Calu3 (cell line): ENCODE data around the gene DKC1. TPM values are rescaled to one million over a fixed set of nuclear protein-coding genes. Genes with fewer than 3 reads are reported as not detected.

ENCODE experiments used
- BruUV-seq: library from RNA; stranded (reverse); fragments of 400-500 nt; replicated peaks from 2 replicates; lab custom pipeline; 2021; lab: Mats Ljungman, UMichigan
- CTCF ChIA-PET: fragments of 300-600 bp; sonication (Branson Sonifier 250); formaldehyde crosslinking; loops from one replicate; lab custom pipeline; 2022; ENCODE audit warnings: antibody characterized with exemption; lab: Charles Lee
- DNase-seq: peaks from one replicate; pipeline ENCODE4 v3.0.0; 2022
- H3K27ac Mint-ChIP-seq: one replicate; pipeline ENCODE4 v1.8.0; 2022; ENCODE audit warnings: mixed read lengths; ENCODE audit not compliant: unreplicated experiment
- H3K27me3 Mint-ChIP-seq: one replicate; pipeline ENCODE4 v1.8.0; 2022; ENCODE audit warnings: mixed read lengths; ENCODE audit not compliant: unreplicated experiment
- H3K36me3 Mint-ChIP-seq: one replicate; pipeline ENCODE4 v1.8.0; 2022; ENCODE audit warnings: mild to moderate bottlenecking, moderate library complexity, mixed read lengths; ENCODE audit not compliant: insufficient read depth, unreplicated experiment
- H3K4me1 Mint-ChIP-seq: one replicate; pipeline ENCODE4 v1.8.0; 2022; ENCODE audit warnings: mild to moderate bottlenecking, low read depth, mixed read lengths; ENCODE audit not compliant: unreplicated experiment
- H3K4me3 Mint-ChIP-seq: one replicate; pipeline ENCODE4 v1.8.0; 2022; ENCODE audit warnings: mild to moderate bottlenecking, low read depth, moderate library complexity, mixed read lengths; ENCODE audit not compliant: unreplicated experiment
- H3K9me3 Mint-ChIP-seq: one replicate; pipeline ENCODE4 v1.8.0; 2022; ENCODE audit warnings: low read depth, mixed read lengths; ENCODE audit not compliant: unreplicated experiment
- intact Hi-C: fragments of 100-400 bp; cut with micrococcal nuclease; formaldehyde crosslinking; loops from one replicate; pipeline ENCODE4 v1.10.0; 2022; ENCODE audit not compliant: unreplicated experiment
- total RNA-seq: library from RNA; stranded (reverse); gene quantifications from 2 replicates; pipeline ENCODE4 v1.2.3, GENCODE V29; 2022
- TF ChIP-seq, protein P1 (sequence below): fragments of 200-600 bp; IDR thresholded peaks from one replicate; pipeline ENCODE4 v1.8.0; 2022; ENCODE audit warnings: antibody characterized with exemption; ENCODE audit not compliant: unreplicated experiment

DKC1 gene
- total RNA-seq, 1 experiment from 2014 or later: 112 TPM

DNA sequence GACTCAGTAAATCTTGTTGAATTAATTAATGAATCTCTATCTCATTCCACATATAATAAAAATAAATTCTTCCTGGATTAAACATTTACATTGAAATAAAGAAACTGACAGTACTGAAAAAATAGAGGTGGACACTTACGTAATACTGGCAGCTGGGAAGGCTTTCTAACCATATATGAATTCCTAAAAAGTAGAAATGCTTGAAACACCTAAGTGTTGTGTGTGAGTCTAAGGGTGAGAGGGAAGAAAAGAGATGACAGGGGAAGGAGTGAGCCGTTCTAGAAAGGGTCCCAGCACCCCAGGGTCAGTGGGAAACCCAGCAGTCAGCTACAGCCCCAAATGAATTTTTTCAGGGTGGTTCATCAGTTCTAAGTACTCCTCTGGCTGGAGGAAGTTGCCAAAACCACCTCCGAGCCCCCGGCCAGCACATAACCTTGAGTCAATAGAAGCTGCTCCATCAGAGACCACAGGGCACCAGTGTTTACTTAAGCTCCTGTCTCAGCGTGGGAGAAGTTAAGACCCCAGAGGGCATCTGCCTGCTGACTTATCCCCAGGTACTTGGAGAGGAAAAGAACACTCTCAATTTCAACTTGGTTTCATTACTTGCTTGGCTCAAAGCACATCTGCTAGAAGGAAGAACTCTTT is 30.1 kb upstream of the DKC1 start:
- CTCF ChIA-PET: interaction anchor here (3.3 kb wide), 1 partner anchor 16 kb away, joined by 11 read pairs; no protein-coding TSS in a partner anchor
- Mint-ChIP-seq H3K36me3 (no peaks in the 10 kb centered on the region), H3K27me3 (peaks cover 38% of the 10 kb centered on the region), H3K27ac (no peak overlapping the region), H3K9me3 (no peaks in the 10 kb centered on the region), H3K4me1 (peaks cover 18% of the 10 kb centered on the region), H3K4me3 (no peak overlapping the region)
- intact Hi-C loops: no loop called here
- BruUV-seq: no TSS peak
- DNase-seq: no peak
- TF ChIP-seq, protein P1, sequence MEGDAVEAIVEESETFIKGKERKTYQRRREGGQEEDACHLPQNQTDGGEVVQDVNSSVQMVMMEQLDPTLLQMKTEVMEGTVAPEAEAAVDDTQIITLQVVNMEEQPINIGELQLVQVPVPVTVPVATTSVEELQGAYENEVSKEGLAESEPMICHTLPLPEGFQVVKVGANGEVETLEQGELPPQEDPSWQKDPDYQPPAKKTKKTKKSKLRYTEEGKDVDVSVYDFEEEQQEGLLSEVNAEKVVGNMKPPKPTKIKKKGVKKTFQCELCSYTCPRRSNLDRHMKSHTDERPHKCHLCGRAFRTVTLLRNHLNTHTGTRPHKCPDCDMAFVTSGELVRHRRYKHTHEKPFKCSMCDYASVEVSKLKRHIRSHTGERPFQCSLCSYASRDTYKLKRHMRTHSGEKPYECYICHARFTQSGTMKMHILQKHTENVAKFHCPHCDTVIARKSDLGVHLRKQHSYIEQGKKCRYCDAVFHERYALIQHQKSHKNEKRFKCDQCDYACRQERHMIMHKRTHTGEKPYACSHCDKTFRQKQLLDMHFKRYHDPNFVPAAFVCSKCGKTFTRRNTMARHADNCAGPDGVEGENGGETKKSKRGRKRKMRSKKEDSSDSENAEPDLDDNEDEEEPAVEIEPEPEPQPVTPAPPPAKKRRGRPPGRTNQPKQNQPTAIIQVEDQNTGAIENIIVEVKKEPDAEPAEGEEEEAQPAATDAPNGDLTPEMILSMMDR: no peak

DNA sequence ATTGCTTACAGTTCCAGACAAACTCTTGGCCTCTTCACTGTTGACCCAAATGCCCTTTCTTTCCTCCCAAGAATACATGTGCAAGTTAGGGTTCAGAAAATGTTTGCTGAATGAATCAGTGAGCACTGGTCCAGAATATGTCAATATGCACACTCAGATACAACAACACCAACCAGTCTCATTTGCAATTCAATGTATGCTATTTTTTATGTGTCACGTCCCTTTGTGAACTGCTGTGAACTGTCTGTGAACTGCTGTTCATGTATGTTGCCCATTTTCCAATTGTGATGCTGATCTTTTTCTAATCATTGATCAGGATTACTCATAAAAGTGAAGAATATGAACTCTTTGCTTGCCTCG is 29.6 kb upstream of the DKC1 start:
- no peak for DNase-seq
- BruUV-seq: no TSS peak
- Mint-ChIP-seq H3K27ac (no peak overlapping the region), H3K4me1 (peaks cover 18% of the 10 kb centered on the region), H3K27me3 (peaks cover 42% of the 10 kb centered on the region), H3K4me3 (no peak overlapping the region), H3K9me3 (no peaks in the 10 kb centered on the region), H3K36me3 (no peaks in the 10 kb centered on the region)
- CTCF ChIA-PET: interaction anchor here (3.3 kb wide), 1 partner anchor 16 kb away, joined by 11 read pairs; no protein-coding TSS in a partner anchor
- intact Hi-C loops: no loop called here
- TF ChIP-seq, protein P1: no peak

DNA sequence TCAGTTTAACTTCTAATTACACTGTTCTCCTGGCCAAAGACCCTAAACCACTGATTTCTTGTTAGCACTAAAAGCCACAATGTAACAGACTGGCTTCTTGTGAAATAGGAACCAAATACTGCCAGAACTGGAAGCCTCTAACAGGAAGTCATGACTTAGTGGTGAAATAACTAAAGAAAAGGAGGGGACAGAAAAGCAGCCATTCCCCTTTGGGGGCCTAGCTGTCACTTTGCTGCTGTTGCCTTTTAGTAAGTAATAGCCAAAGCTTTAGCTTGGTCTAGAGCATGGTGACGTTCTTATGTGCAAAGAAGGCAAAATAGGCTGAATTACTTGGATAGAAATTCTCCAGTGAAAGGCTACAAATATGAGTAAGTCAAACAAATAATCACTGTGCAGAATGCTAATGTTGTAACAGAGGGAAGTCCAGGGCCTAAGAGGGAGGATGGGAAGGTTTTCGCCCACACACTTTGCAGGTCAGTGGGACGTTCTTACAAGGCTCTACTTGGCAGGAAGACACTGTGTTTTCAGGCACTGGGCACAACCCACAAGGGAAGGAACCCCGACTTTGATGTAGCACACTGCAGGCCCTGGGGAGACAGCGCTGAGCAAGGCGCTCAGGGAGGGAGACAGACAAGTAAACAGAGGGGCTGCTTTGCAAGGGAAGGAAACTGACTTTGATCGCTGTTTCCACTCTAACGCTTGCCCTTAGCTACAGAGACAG is 28.4 kb upstream of the DKC1 start:
- Mint-ChIP-seq H3K9me3 (no peaks in the 10 kb centered on the region), H3K4me1 (peaks cover 26% of the 10 kb centered on the region), H3K27ac (no peak overlapping the region), H3K36me3 (no peaks in the 10 kb centered on the region), H3K4me3 (no peak overlapping the region), H3K27me3 (peaks cover 48% of the 10 kb centered on the region)
- no peak for DNase-seq
- no TSS peak for BruUV-seq
- intact Hi-C loops: no loop called here
- TF ChIP-seq, protein P1: no peak
- CTCF ChIA-PET: interaction anchor here (0.7 to 3.3 kb wide), 2 partner anchors 15 to 16 kb away, joined by 3 to 11 read pairs; no protein-coding TSS in a partner anchor

DNA sequence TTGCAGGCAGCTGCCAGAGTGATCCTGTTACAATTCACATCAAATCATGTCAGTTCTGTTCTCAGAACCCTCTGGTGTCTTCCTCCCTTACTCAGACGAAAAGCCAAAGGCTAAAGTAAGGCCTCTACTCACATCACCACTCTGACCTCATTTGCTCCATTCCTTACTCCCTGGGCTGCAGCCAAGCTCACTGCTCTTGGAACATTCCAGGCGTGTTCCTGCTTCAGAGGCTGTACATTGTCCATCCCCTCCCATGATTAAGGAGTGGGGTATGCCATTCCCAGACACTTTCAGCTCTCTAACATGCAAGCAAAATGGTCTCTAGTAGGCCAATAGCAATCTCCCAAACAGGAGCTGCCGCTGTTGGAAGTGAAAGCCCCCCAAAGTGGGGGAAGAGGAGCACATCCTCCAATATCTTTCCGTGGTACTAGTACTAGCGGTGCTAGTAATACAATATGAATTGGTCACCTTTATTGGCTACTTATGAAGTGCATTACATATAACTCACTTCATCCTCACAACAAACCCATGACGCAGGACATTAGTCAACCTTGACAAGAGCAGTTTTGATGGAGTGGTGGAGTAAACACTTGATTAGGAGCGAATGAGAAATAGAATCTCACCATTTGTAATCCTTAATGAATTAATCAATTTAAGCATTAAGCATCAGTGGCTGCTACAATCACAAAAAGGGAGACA is 26.8 kb upstream of the DKC1 start:
- BruUV-seq: no TSS peak
- DNase-seq: no peak

More for the DNA sequence above, 26.8 kb upstream of the DKC1 start:
- Mint-ChIP-seq H3K27ac (no peak overlapping the region), H3K9me3 (no peaks in the 10 kb centered on the region), H3K27me3 (peaks cover 59% of the 10 kb centered on the region), H3K4me3 (no peak overlapping the region), H3K4me1 (peaks cover 26% of the 10 kb centered on the region), H3K36me3 (no peaks in the 10 kb centered on the region)
- intact Hi-C loops: no loop called here
- CTCF ChIA-PET: no interaction called here
- TF ChIP-seq, protein P1: no peak
